K562 (cell line): ENCODE data around the gene CLCNKA. TPM values are rescaled to one million over a fixed set of nuclear protein-coding genes. Genes with fewer than 3 reads are reported as not detected.

Experiments
- ATAC-seq: fragments of 200-7000 bp; cut with Tn5 transposase; 3 replicates; pipeline ENCODE4 v1.9.1; 2020; ENCODE audit warnings: moderate library complexity
- BruUV-seq: library from RNA; stranded (reverse); fragments of 400-500 nt; replicated peaks from 2 replicates; lab custom pipeline; 2021; lab: Mats Ljungman, UMichigan
- CTCF ChIA-PET: fragments of 300-600 bp; formaldehyde crosslinking; extraction: SDS; loops from one replicate; lab custom pipeline; 2021; ENCODE audit warnings: low intra/inter-chr PET ratio; lab: Yijun Ruan, JAX
- POLR2A ChIA-PET: fragments of 300-600, 350-650 bp; sonication (Branson Sonifier 250); formaldehyde crosslinking; extraction: SDS; loops from one replicate; lab custom pipeline; 2021; ENCODE audit warnings: antibody characterized with exemption, inconsistent platforms; lab: Yijun Ruan, JAX
- DNase-seq, 4 experiments: peaks; one replicate each; pipeline versions ENCODE4 v3.0.0 to v3.0.0-alpha.2; 2011 to 2018; ENCODE audit warnings: low spot score in 3 of 4, mixed read lengths in 3 of 4; ENCODE audit errors: extremely low read depth in 1 of 4
- FAIRE-seq: peaks from 2 replicates; lab custom pipeline; 2011; peaks lifted over from hg19 to GRCh38; lab: Jason Lieb, UNC
- H2AFZ ChIP-seq: 2 replicates; pipeline ENCODE4 v1.6.0; 2011; ENCODE audit warnings: low read depth, low read length, control low read depth, inconsistent platforms
- H3K27ac ChIP-seq: fragments of 200-600 bp; 3 replicates; pipeline ENCODE4 v1.8.0; 2011; ENCODE audit warnings: low read depth, mild to moderate bottlenecking, control low read depth, inconsistent platforms, low read length, moderate library complexity, mixed read lengths; ENCODE audit errors: extremely low read depth
- H3K27me3 ChIP-seq, 2 experiments: fragments of 300-600 bp in 1 of 2; 2 replicates in 1 of 2; 3 replicates in 1 of 2; pipeline versions ENCODE4 v1.6.0 to v1.8.0; 2011; ENCODE audit warnings: inconsistent platforms in 2 of 2, low read length in 2 of 2, mild to moderate bottlenecking in 1 of 2, mixed read lengths in 1 of 2, moderate library complexity in 1 of 2; ENCODE audit not compliant: control insufficient read depth in 2 of 2, insufficient read depth in 2 of 2
- H3K36me3 ChIP-seq: fragments of 300-600 bp; 3 replicates; pipeline ENCODE4 v1.8.0; 2011; ENCODE audit warnings: mild to moderate bottlenecking, low read length, inconsistent platforms; ENCODE audit not compliant: control insufficient read depth, insufficient read depth
- H3K4me1 ChIP-seq, 2 experiments: fragments of 200-600 bp in 1 of 2; replicated peaks in 1 of 2; 2 replicates in 1 of 2; 3 replicates in 1 of 2; pipeline versions ENCODE4 v1.5.1 to v1.8.0; 2011; ENCODE audit warnings: inconsistent platforms in 2 of 2, low read length in 2 of 2, mild to moderate bottlenecking in 1 of 2, mixed read lengths in 1 of 2, moderate library complexity in 1 of 2; ENCODE audit not compliant: control insufficient read depth in 2 of 2, insufficient read depth in 2 of 2
- H3K4me2 ChIP-seq: 2 replicates; pipeline ENCODE4 v1.6.1; 2011; ENCODE audit warnings: low read length, control low read depth, inconsistent platforms, mixed read lengths; ENCODE audit not compliant: insufficient read depth
- H3K4me3 ChIP-seq: fragments of 200-600 bp; sonication (generic), shearing (Covaris generic); 2 replicates; pipeline ENCODE4 v1.5.1; 2016; ENCODE audit warnings: control low read depth, inconsistent platforms
- H3K79me2 ChIP-seq: fragments of 200-600 bp; 3 replicates; pipeline ENCODE4 v1.8.0; 2011; ENCODE audit warnings: low read length, inconsistent platforms; ENCODE audit not compliant: control insufficient read depth, insufficient read depth
- H3K9ac ChIP-seq, 2 experiments: 2 replicates each; pipeline versions ENCODE4 v1.6.0 to v1.6.1; 2011; ENCODE audit warnings: low read depth in 2 of 2, low read length in 2 of 2, control low read depth in 1 of 2, inconsistent platforms in 1 of 2, mild to moderate bottlenecking in 1 of 2, mixed read lengths in 1 of 2; ENCODE audit not compliant: insufficient read depth in 1 of 2
- H3K9me1 ChIP-seq: one replicate; pipeline ENCODE4 v1.6.0; 2011; ENCODE audit warnings: inconsistent platforms, mild to moderate bottlenecking, low read length, moderate library complexity; ENCODE audit not compliant: control insufficient read depth, insufficient read depth
- H3K9me3 ChIP-seq: replicated peaks from 2 replicates; pipeline ENCODE4 v1.5.1; 2011; ENCODE audit warnings: low read depth, low read length, inconsistent platforms; ENCODE audit not compliant: control insufficient read depth, insufficient read depth
- H4K20me1 ChIP-seq: replicated peaks from 2 replicates; pipeline ENCODE4 v1.6.1; 2011; ENCODE audit warnings: low read length, inconsistent platforms, mixed read lengths; ENCODE audit not compliant: control insufficient read depth, insufficient read depth
- ESRRB ChIP-seq: fragments of 250-450 bp; sonication (Bioruptor Pico); IDR thresholded peaks from 2 replicates; pipeline ENCODE4 v1.5.0; 2020; ENCODE audit warnings: mild to moderate bottlenecking, moderate library complexity, borderline replicate concordance
- WGBS: fragments of 100-300 bp; shearing (Covaris generic); methylation state at CpG from one replicate; pipeline ENCODE4 v1.1.6; 2016; ENCODE audit warnings: low coverage, mixed read lengths; ENCODE audit not compliant: insufficient coverage; ENCODE audit errors: missing lambda C conversion rate; 5-methylcytosine and 5-hydroxymethylcytosine counted together
- in situ Hi-C: fragments of 300-500 bp; cut with MboI; formaldehyde crosslinking; loops from 4 replicates; pipeline ENCODE4 v1.15.0; 2018; ENCODE audit warnings: inconsistent platforms, mixed read lengths
- intact Hi-C: fragments of 100-400 bp; cut with micrococcal nuclease; formaldehyde crosslinking; loops from 2 replicates; pipeline ENCODE4 v1.14.2; 2022
- polyA plus RNA-seq, 8 experiments: library from polyadenylated mRNA; depleted of rRNA in 4 of 8; stranded (reverse) in 5 of 8; unstranded in 3 of 8; fragments of >200 nt; fragmentation: Nextera tagmentation in 2 of 8; fragmentation: Illumina TruSeq in 1 of 8; extraction: Ambion mirVana in 2 of 8; extraction: Trizol in 1 of 8; gene quantifications; 2 replicates each; pipeline versions ENCODE4 v1.2.1 to v1.2.3, GENCODE V29; 2011 to 2014; ENCODE audit warnings: inconsistent platforms in 1 of 8, missing spikeins in 1 of 8
- total RNA-seq, 7 experiments: library from RNA; depleted of rRNA in 6 of 7; stranded (reverse); fragments of >200 nt in 6 of 7; fragmentation: Illumina TruSeq in 2 of 7; extraction: Trizol in 2 of 7; gene quantifications; 2 replicates each; pipeline versions ENCODE4 v1.2.1 to v1.2.3, GENCODE V29; 2011 to 2021; ENCODE audit warnings: low replicate concordance in 1 of 7
- TF ChIP-seq, protein P1 (sequence below): sonication (generic); formaldehyde crosslinking; IDR thresholded peaks from 2 replicates; pipeline ENCODE4 v1.8.0; 2022; ENCODE audit warnings: mild to moderate bottlenecking, missing genetic modification reagents, borderline replicate concordance
- TF ChIP-seq, protein P2 (sequence below): fragments of 450-650 bp; formaldehyde crosslinking; IDR thresholded peaks from 2 replicates; pipeline ENCODE4 v1.4.0; 2020; ENCODE audit warnings: mild to moderate bottlenecking, moderate library complexity
- TF ChIP-seq, protein P3 (sequence below): fragments of 250-450 bp; sonication (Bioruptor Pico); IDR thresholded peaks from 2 replicates; pipeline ENCODE4 v1.5.0; 2021; ENCODE audit warnings: mild to moderate bottlenecking, borderline replicate concordance
- TF ChIP-seq, protein P4 (sequence below), 2 experiments: fragments of 450-650 bp in 1 of 2; sonication (generic) in 1 of 2; formaldehyde crosslinking in 1 of 2; IDR thresholded peaks; 2 replicates each; pipeline versions ENCODE4 v1.7.1 to v1.9.0; 2016 to 2022; ENCODE audit warnings: inconsistent platforms in 1 of 2, mild to moderate bottlenecking in 1 of 2, missing genetic modification reagents in 1 of 2

The CLCNKA gene
- total and polyA plus RNA-seq, 9 of the 15 experiments (the other 6 are each of a cell fraction or from before 2014, with no cell fraction given), result 0.03 to 0.37 (median 0.10) TPM; not detected in 3

DNA sequence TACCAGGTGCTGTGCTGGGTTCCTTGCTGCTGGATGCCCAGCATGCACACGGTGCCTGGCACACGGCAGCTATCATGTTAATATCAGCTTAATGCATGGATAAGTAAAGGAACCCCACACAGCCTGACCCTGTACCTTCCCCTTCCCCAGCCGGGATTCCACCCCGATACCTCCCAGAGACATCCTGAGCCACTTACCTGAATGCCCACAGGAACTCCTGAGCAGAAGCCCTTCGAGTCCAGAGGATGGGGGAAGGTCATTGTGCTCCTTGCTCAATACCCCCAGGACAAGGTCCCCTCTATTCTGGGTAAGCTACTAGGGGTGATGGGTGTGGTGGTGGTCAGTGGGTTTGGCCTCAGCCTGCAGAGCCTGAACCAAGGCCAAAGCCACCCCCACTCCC is 50.3 kb downstream of the CLCNKA start:
- WGBS, result 24% methylated on average over 5 of the region's 5 CpGs
- POLR2A ChIA-PET, result interaction anchor here (0.6 to 1.0 kb wide), 3 partner anchors 72 to 291 kb away, joined by 3 to 4 read pairs (median 4); no protein-coding TSS in a partner anchor
- Histone ChIP-seq H3K4me3 (no peak overlapping the region), H3K27ac (no peak overlapping the region), H3K36me3 (no peaks in the 10 kb centered on the region), H4K20me1 (no peaks in the 10 kb centered on the region), H3K9ac (no peak overlapping the region), H3K79me2 (no peaks in the 10 kb centered on the region), H3K9me3 (no peaks in the 10 kb centered on the region), H3K9me1 (no peaks in the 10 kb centered on the region), H2AFZ (no peak overlapping the region), H3K4me2 (no peak overlapping the region), H3K27me3 (peaks cover 6 to 36% of the 10 kb centered on the region in 2 experiments), H3K4me1 (peaks cover 15 to 40% of the 10 kb centered on the region in 2 experiments; a peak in 4 of 5 replicates)
- CTCF ChIA-PET, result interaction anchor here (1.2 kb wide), 1 partner anchor 63 kb away, joined by 3 read pairs; no protein-coding TSS in a partner anchor
- DNase-seq (no peak), FAIRE-seq (no peak), ATAC-seq (no peak)
- in situ Hi-C loops (no loop called here), intact Hi-C loops (loop anchor here (5.0 kb wide), 1 partner anchor 65 kb away; no protein-coding TSS in a partner anchor)
- no TSS peak for BruUV-seq
- TF ChIP-seq, protein P1, sequence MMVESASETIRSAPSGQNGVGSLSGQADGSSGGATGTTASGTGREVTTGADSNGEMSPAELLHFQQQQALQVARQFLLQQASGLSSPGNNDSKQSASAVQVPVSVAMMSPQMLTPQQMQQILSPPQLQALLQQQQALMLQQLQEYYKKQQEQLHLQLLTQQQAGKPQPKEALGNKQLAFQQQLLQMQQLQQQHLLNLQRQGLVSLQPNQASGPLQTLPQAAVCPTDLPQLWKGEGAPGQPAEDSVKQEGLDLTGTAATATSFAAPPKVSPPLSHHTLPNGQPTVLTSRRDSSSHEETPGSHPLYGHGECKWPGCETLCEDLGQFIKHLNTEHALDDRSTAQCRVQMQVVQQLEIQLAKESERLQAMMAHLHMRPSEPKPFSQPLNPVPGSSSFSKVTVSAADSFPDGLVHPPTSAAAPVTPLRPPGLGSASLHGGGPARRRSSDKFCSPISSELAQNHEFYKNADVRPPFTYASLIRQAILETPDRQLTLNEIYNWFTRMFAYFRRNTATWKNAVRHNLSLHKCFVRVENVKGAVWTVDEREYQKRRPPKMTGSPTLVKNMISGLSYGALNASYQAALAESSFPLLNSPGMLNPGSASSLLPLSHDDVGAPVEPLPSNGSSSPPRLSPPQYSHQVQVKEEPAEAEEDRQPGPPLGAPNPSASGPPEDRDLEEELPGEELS (CRISPR knock-in tag), result no peak
- TF ChIP-seq, protein P2, sequence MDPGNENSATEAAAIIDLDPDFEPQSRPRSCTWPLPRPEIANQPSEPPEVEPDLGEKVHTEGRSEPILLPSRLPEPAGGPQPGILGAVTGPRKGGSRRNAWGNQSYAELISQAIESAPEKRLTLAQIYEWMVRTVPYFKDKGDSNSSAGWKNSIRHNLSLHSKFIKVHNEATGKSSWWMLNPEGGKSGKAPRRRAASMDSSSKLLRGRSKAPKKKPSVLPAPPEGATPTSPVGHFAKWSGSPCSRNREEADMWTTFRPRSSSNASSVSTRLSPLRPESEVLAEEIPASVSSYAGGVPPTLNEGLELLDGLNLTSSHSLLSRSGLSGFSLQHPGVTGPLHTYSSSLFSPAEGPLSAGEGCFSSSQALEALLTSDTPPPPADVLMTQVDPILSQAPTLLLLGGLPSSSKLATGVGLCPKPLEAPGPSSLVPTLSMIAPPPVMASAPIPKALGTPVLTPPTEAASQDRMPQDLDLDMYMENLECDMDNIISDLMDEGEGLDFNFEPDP, result no peak
- no peak for TF ChIP-seq ESRRB (CRISPR knock-in tag)
- TF ChIP-seq, protein P3, sequence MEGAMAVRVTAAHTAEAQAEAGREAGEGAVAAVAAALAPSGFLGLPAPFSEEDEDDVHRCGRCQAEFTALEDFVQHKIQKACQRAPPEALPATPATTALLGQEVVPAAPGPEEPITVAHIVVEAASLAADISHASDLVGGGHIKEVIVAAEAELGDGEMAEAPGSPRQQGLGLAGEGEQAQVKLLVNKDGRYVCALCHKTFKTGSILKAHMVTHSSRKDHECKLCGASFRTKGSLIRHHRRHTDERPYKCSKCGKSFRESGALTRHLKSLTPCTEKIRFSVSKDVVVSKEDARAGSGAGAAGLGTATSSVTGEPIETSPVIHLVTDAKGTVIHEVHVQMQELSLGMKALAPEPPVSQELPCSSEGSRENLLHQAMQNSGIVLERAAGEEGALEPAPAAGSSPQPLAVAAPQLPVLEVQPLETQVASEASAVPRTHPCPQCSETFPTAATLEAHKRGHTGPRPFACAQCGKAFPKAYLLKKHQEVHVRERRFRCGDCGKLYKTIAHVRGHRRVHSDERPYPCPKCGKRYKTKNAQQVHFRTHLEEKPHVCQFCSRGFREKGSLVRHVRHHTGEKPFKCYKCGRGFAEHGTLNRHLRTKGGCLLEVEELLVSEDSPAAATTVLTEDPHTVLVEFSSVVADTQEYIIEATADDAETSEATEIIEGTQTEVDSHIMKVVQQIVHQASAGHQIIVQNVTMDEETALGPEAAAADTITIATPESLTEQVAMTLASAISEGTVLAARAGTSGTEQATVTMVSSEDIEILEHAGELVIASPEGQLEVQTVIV (CRISPR knock-in tag), result no peak
- TF ChIP-seq, protein P4, sequence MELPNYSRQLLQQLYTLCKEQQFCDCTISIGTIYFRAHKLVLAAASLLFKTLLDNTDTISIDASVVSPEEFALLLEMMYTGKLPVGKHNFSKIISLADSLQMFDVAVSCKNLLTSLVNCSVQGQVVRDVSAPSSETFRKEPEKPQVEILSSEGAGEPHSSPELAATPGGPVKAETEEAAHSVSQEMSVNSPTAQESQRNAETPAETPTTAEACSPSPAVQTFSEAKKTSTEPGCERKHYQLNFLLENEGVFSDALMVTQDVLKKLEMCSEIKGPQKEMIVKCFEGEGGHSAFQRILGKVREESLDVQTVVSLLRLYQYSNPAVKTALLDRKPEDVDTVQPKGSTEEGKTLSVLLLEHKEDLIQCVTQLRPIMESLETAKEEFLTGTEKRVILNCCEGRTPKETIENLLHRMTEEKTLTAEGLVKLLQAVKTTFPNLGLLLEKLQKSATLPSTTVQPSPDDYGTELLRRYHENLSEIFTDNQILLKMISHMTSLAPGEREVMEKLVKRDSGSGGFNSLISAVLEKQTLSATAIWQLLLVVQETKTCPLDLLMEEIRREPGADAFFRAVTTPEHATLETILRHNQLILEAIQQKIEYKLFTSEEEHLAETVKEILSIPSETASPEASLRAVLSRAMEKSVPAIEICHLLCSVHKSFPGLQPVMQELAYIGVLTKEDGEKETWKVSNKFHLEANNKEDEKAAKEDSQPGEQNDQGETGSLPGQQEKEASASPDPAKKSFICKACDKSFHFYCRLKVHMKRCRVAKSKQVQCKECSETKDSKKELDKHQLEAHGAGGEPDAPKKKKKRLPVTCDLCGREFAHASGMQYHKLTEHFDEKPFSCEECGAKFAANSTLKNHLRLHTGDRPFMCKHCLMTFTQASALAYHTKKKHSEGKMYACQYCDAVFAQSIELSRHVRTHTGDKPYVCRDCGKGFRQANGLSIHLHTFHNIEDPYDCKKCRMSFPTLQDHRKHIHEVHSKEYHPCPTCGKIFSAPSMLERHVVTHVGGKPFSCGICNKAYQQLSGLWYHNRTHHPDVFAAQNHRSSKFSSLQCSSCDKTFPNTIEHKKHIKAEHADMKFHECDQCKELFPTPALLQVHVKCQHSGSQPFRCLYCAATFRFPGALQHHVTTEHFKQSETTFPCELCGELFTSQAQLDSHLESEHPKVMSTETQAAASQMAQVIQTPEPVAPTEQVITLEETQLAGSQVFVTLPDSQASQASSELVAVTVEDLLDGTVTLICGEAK (IDR thresholded peaks at IDR 0.05), result no peak
- TF ChIP-seq, protein P4 (CRISPR knock-in tag; IDR thresholded peaks at IDR 0.05), result no peak
